GM20000 (cell line): ENCODE results near the gene DNAJB12.
"Not testable (repeated sequence)": the region's sequence is repeated elsewhere in the genome, so short reads cannot be mapped to it uniquely, and the experiment has no call there.

Experiments used
- DNase-seq: peaks from one replicate; pipeline ENCODE4 v3.0.0; 2012; ENCODE audit warnings: low spot score
- TF ChIP-seq, protein P1 (sequence below): IDR thresholded peaks from 2 replicates; pipeline ENCODE4 v1.5.1; 2012; ENCODE audit warnings: mild to moderate bottlenecking, control low read depth; ENCODE audit errors: extremely low read depth, missing control alignments

DNAJB12 gene

DNA sequence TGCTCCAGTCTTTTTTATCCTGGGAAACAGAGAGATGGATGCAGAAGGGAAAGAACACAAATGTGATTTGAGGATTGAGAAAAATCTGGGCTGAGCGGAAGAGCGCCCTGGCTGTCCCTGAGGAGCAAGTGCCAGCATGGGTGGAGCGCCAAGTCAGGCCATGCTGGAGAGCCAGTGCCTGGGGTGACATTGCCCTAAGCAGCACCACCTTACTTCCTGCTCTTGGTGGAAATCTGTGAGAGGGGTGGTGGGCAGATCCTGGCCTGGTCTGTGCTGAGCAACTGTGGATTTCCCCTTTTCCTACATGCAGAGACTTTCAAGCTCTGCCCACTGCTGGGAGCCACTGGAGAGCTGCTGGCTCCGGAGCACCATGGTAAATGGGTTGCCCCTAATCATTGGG is 44.1 kb downstream of the DNAJB12 start:
- DNase-seq: no peak
- TF ChIP-seq, protein P1, sequence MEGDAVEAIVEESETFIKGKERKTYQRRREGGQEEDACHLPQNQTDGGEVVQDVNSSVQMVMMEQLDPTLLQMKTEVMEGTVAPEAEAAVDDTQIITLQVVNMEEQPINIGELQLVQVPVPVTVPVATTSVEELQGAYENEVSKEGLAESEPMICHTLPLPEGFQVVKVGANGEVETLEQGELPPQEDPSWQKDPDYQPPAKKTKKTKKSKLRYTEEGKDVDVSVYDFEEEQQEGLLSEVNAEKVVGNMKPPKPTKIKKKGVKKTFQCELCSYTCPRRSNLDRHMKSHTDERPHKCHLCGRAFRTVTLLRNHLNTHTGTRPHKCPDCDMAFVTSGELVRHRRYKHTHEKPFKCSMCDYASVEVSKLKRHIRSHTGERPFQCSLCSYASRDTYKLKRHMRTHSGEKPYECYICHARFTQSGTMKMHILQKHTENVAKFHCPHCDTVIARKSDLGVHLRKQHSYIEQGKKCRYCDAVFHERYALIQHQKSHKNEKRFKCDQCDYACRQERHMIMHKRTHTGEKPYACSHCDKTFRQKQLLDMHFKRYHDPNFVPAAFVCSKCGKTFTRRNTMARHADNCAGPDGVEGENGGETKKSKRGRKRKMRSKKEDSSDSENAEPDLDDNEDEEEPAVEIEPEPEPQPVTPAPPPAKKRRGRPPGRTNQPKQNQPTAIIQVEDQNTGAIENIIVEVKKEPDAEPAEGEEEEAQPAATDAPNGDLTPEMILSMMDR: no peak

DNA sequence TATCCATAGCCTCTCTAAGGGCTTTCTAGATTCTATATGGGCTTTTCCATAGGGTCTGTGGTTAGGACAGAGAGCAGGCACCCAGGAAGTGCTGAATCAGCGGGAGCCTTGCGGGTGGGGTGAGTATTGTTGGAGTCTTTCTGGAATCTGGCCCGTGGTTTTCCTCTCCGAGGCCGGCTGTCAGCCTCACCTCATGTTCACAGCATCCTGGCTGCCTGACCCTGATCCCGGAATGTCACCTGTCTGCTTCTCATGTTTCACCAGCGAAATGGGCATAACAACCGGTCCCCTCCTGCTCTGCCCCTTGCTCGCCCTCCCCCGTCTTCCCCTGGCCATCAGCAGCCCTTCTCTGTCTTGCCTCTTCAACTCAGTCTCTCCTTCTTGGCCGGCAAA is 44.5 kb downstream of the DNAJB12 start:
- TF ChIP-seq, protein P1: no peak
- no peak for DNase-seq

DNA sequence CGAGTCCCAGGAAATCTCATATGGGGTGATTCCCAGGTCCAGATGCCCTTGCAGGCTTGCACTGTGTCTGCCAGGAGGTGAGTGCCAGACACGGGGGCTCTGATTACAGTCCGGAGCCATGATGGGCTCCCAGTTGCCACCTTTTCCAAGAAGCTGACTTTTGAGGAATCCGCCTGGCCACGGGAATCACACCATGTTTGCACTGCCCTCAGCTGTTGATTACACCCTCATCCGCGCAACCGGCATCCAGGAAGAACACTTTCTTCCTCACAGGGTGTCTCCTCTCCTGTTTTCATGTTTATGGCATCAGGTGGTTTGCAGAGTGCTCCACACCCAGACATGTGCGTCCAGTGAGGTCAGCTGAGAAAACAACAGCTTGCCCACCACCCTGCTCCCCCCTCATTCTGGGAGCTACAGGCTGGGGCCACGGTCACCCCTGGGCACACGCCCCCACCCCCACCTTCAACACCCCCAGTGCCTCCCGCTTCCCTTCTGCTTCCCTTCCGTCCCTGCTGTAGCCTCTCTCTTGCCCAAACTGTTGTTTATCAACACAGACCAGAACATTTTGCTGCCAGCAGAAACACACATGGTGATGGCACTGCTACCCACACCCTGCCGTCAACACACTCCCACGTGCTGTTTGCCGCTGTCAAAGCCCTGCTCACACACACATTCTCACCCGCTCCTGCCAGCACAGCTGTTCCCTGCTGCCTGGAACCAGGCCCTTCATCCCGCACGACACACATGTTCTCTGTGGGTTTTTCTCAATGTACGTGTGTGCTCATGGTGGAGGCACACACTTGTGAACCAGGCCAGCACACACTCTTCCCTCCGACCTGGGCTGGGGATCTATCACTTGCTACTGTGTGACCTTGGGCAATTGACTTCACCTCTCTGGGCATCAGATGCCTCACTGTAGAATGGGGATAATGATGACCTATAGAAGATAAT is 45.2 kb downstream of the DNAJB12 start:
- TF ChIP-seq, protein P1: no peak
- no peak for DNase-seq

DNA sequence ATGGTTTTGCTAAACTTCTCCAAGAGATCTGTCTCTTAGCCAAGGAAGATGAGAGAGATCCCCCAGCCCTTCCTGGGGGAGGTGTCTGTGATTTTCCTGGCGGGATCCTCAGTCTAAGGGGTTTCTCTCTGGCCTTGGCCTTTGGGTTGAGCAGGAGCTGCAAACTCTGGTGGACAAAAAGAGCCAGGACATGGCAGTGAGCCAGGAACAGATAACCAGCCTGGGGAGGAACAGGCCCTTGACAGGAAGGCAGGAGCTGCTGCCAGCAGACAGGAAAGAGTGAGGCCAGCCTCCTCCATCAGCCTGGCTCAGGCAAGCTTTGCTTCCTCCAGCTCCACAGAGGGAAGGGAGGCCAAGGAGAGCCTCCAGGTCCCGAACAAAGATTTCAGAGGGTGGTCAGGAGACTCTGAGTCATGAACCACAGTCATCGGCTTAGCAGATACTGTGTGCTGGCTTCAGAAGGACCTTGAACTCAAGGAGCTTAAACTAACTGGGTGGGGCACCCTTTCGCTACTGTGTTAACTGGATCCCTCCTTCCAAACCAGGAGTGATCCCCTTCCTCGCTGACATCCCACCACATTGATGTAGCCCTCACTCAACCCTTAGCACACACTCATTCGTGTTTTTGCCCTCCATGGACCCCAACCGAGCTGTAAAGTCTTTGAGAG is 46.3 kb downstream of the DNAJB12 start:
- DNase-seq: no peak

DNA sequence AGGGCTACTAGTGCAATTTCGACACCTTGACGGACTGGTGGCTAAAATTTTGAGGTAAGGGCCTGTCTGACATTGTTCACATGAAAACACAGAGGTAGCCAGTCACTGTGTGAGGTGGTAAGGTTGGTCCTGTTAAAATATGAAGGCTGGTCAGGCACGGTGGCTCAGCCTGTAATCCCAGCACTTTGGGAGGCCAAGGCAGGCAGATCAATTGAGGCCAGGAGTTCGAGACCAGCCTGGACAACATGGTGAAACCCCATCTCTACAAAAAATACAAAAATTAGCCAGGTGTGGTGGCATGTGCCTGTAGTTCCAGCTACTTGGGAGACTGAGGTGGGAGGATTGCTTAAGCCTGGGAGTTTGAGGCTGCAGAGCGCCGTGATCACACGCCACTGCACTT is 47.0 kb downstream of the DNAJB12 start:
- not testable (repeated sequence) for DNase-seq

More for the DNA sequence above, 46.3 kb downstream of the DNAJB12 start:
- TF ChIP-seq, protein P1: no peak

DNA sequence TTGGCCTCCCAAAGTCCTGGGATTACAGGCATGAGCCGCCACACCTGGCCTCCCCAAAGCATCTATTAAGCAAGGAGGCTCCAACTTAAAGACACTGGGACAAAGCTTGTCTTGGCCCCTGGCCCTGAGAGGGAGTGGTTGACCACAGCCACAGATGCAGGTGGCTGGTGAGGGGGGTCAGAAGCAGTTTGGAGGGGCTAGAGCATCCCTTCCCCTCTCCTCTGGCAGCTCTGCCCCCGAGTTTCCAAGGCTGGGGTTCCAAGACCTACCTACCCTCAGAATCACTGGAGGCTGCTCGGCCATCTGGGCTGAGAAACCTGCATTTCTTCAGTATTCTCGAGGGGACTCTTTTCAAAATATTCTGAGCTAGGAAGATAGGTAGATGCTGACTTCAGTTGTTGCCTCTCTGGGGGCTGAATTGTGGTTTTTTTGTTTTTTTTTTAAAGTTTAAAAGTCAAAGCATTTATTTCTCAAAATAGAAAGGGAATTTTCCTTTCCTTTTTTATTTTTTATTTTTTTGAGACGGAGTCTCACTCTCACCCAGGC is 48.4 kb downstream of the DNAJB12 start:
- DNase-seq: no peak
- TF ChIP-seq, protein P1: no peak

DNA sequence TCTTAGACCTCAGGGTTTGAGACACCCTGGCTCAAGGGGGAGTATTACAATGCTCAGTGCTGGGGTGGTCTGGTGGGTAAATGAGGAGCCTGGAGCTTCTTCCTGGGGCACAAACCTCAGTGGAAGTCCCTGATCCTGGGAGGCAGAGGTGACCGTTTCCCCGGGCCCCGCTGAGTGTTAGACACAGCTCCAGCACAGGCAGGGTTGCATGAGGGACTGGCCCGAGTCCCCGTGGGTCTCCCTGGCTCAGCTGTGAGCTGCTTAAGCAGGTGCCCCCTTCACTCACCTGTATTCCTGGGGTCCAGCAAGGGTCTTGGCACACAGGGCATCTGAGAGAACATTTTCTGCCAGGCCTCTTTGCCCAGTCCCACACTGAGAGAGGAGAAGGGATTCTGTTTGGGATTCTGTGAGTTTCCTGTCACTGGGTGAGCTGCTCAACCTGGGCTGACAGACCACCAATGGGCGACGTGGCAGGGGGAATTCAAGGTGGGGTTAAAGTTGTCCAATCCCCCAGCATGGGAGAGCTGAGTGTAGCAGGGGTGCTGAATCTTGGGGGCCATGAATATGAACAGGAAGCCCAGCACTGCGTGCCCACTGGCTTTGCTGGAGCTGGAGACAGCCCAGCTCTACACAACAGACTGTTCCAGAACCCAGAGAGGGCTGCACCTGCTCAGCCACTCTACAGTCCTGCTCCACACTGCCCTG is 51.1 kb downstream of the DNAJB12 start:
- DNase-seq: no peak
- TF ChIP-seq, protein P1: no peak
